DND-41 (cell line): ENCODE measurements around the gene CEP350.

Experiments
- ATAC-seq: fragments of 200-7000 bp; cut with Tn5 transposase; 3 replicates; pipeline ENCODE4 v1.9.1; 2021; ENCODE audit warnings: low read depth; ENCODE audit not compliant: insufficient read depth
- DNase-seq: peaks from one replicate; pipeline ENCODE4 v3.0.0-alpha.2; 2020
- H2AFZ ChIP-seq: 2 replicates; pipeline ENCODE4 v1.6.0; 2012; ENCODE audit warnings: low read depth, low read length
- H3K27ac ChIP-seq: 2 replicates; pipeline ENCODE4 v1.5.1; 2012; ENCODE audit warnings: low read length, inconsistent platforms
- H3K27me3 ChIP-seq: fragments of 200-600 bp; sonication (generic); 2 replicates; pipeline ENCODE4 v1.6.0; 2012; ENCODE audit warnings: low read length, mild to moderate bottlenecking, inconsistent platforms; ENCODE audit not compliant: insufficient read depth, poor library complexity
- H3K36me3 ChIP-seq: 2 replicates; pipeline ENCODE4 v1.5.1; 2012; ENCODE audit warnings: low read length, inconsistent platforms; ENCODE audit not compliant: insufficient read depth
- H3K4me1 ChIP-seq: 2 replicates; pipeline ENCODE4 v1.5.1; 2012; ENCODE audit warnings: mild to moderate bottlenecking, low read length; ENCODE audit not compliant: insufficient read depth
- H3K4me2 ChIP-seq: 2 replicates; pipeline ENCODE4 v1.6.0; 2012; ENCODE audit warnings: mild to moderate bottlenecking, moderate library complexity, low read length, inconsistent platforms; ENCODE audit not compliant: insufficient read depth
- H3K4me3 ChIP-seq, 2 experiments: fragments of 200-600 bp in 1 of 2; shearing (Covaris generic) in 1 of 2; 2 replicates each; pipeline ENCODE4 v1.5.1; 2012 to 2016; ENCODE audit warnings: inconsistent platforms in 2 of 2, low read length in 2 of 2, mild to moderate bottlenecking in 2 of 2, low read depth in 1 of 2, moderate library complexity in 1 of 2
- H3K79me2 ChIP-seq: 2 replicates; pipeline ENCODE4 v1.6.0; 2012; ENCODE audit warnings: low read length, inconsistent platforms; ENCODE audit not compliant: insufficient read depth
- H3K9ac ChIP-seq: 2 replicates; pipeline ENCODE4 v1.6.0; 2012; ENCODE audit warnings: low read depth, mild to moderate bottlenecking, inconsistent platforms, low read length, moderate library complexity
- H3K9me3 ChIP-seq: 2 replicates; pipeline ENCODE4 v1.5.1; 2012; ENCODE audit warnings: low read length, moderate library complexity, mild to moderate bottlenecking, inconsistent platforms; ENCODE audit not compliant: insufficient read depth, severe bottlenecking
- H4K20me1 ChIP-seq: 2 replicates; pipeline ENCODE4 v1.6.0; 2012; ENCODE audit warnings: low read length; ENCODE audit not compliant: insufficient read depth
- CTCF ChIP-seq: IDR thresholded peaks from 2 replicates; pipeline ENCODE4 v1.5.1; 2012; ENCODE audit warnings: borderline replicate concordance, low read length, moderate library complexity, mild to moderate bottlenecking; ENCODE audit not compliant: poor library complexity, severe bottlenecking; ENCODE audit errors: extremely low read depth
- EZH2 ChIP-seq: IDR thresholded peaks from 3 replicates; pipeline ENCODE4 v1.6.1; 2012; ENCODE audit warnings: borderline replicate concordance, low read depth, mild to moderate bottlenecking, moderate library complexity, low read length, inconsistent platforms; ENCODE audit not compliant: severe bottlenecking

CEP350 gene

GRCh38 chr1:180092931-180093650 is 138.5 kb downstream of the CEP350 start:
- Histone ChIP-seq H3K4me2 (no peak overlapping the region), H3K27ac (no peak overlapping the region), H3K36me3 (peaks cover 91% of the 10 kb centered on the region), H3K9ac (no peak overlapping the region), H2AFZ (no peak overlapping the region), H3K4me3 (no peak overlapping the region), H3K9me3 (no peaks in the 10 kb centered on the region), H4K20me1 (no peaks in the 10 kb centered on the region), H3K79me2 (no peaks in the 10 kb centered on the region), H3K27me3 (no peaks in the 10 kb centered on the region), H3K4me1 (no peaks in the 10 kb centered on the region)
- TF ChIP-seq CTCF (no peak), EZH2 (no peak)
- ATAC-seq (no peak), DNase-seq (no peak)

- Histone ChIP-seq H3K4me3 (no peak overlapping the region), H3K9ac (no peak overlapping the region), H2AFZ (no peak overlapping the region), H3K4me2 (no peak overlapping the region), H3K36me3 (peaks cover 93% of the 10 kb centered on the region), H3K4me1 (no peaks in the 10 kb centered on the region), H3K27ac (no peak overlapping the region), H3K79me2 (no peaks in the 10 kb centered on the region), H3K27me3 (no peaks in the 10 kb centered on the region), H4K20me1 (no peaks in the 10 kb centered on the region), H3K9me3 (no peaks in the 10 kb centered on the region)
- ATAC-seq, result no peak
- DNase-seq, result no peak
- TF ChIP-seq CTCF (no peak), EZH2 (no peak)
Observed at GRCh38 chr1:180094705-180095295, 140.2 kb downstream of the CEP350 start.

- no peaks in the 10 kb centered on the region for H3K27me3 ChIP-seq
Observed at GRCh38 chr1:180096584-180097325, 142.1 kb downstream of the CEP350 start.

More at GRCh38 chr1:180096584-180097325, 142.1 kb downstream of the CEP350 start:
- H3K4me3 ChIP-seq, result no peak overlapping the region
- H3K4me2 ChIP-seq, result no peak overlapping the region
- no peak overlapping the region for H3K27ac ChIP-seq
- DNase-seq, result no peak
- no peaks in the 10 kb centered on the region for H3K9me3 ChIP-seq
- no peak overlapping the region for H2AFZ ChIP-seq
- H3K79me2 ChIP-seq, result no peaks in the 10 kb centered on the region
- TF ChIP-seq CTCF (no peak), EZH2 (no peak)
- no peak for ATAC-seq
- H3K4me1 ChIP-seq, result no peaks in the 10 kb centered on the region
- H3K9ac ChIP-seq, result no peak overlapping the region
- no peaks in the 10 kb centered on the region for H4K20me1 ChIP-seq
- H3K36me3 ChIP-seq, result peaks cover 94% of the 10 kb centered on the region
